WTC11 (cell line): ENCODE results near the gene ECE1. TPM values are rescaled to one million over a fixed set of nuclear protein-coding genes. Genes with fewer than 3 reads are reported as not detected.

ENCODE experiments used
- ATAC-seq: fragments of 200-7000 bp; cut with Tn5 transposase; 2 replicates; pipeline ENCODE4 v1.10.0; 2021; ENCODE audit warnings: mild to moderate bottlenecking, moderate library complexity
- CTCF ChIA-PET: fragments of 300-600 bp; sonication (Branson Sonifier 250); formaldehyde crosslinking; loops from one replicate; lab custom pipeline; 2021; ENCODE audit warnings: antibody characterized with exemption; lab: Charles Lee
- POLR2A ChIA-PET: fragments of 350-600 bp; sonication (Branson Sonifier 250); formaldehyde crosslinking; loops from one replicate; lab custom pipeline; 2021; ENCODE audit warnings: antibody characterized with exemption; lab: Charles Lee
- DNase-seq: peaks from one replicate; pipeline ENCODE4 v3.0.0; 2021; ENCODE audit warnings: low spot score
- H3K27ac Mint-ChIP-seq: 2 replicates; pipeline ENCODE4 v1.8.0; 2021; ENCODE audit warnings: mixed read lengths
- H3K27me3 Mint-ChIP-seq: 2 replicates; pipeline ENCODE4 v1.8.0; 2021; ENCODE audit warnings: low read depth, mild to moderate bottlenecking, moderate library complexity, mixed read lengths
- H3K36me3 Mint-ChIP-seq: 2 replicates; pipeline ENCODE4 v1.8.0; 2021; ENCODE audit warnings: mixed read lengths
- H3K4me1 Mint-ChIP-seq: 2 replicates; pipeline ENCODE4 v1.8.0; 2022; ENCODE audit warnings: mixed read lengths
- H3K4me3 Mint-ChIP-seq: 2 replicates; pipeline ENCODE4 v1.8.0; 2021; ENCODE audit warnings: mild to moderate bottlenecking, moderate library complexity, mixed read lengths
- H3K9me3 Mint-ChIP-seq: 2 replicates; pipeline ENCODE4 v1.8.0; 2021; ENCODE audit warnings: mixed read lengths
- ARID4B ChIP-seq: sonication (generic); formaldehyde crosslinking; IDR thresholded peaks from 2 replicates; pipeline ENCODE4 v1.8.0; 2023; ENCODE audit warnings: missing genetic modification reagents, mild to moderate bottlenecking, borderline replicate concordance
- CREM ChIP-seq: sonication (generic); formaldehyde crosslinking; IDR thresholded peaks from 2 replicates; pipeline ENCODE4 v1.8.1; 2022; ENCODE audit warnings: mild to moderate bottlenecking, missing genetic modification reagents, moderate library complexity
- E2F1 ChIP-seq: sonication (generic); formaldehyde crosslinking; IDR thresholded peaks from 2 replicates; pipeline ENCODE4 v1.8.0; 2022; ENCODE audit warnings: mild to moderate bottlenecking, missing genetic modification reagents
- E2F4 ChIP-seq: sonication (generic); formaldehyde crosslinking; IDR thresholded peaks from 2 replicates; pipeline ENCODE4 v1.8.1; 2022; ENCODE audit warnings: low read depth, mild to moderate bottlenecking, moderate library complexity, missing genetic modification reagents, borderline replicate concordance
- FOXP1 ChIP-seq: sonication (generic); formaldehyde crosslinking; IDR thresholded peaks from 2 replicates; pipeline ENCODE4 v1.8.0; 2022; ENCODE audit warnings: missing genetic modification reagents, mild to moderate bottlenecking, moderate library complexity, borderline replicate concordance
- FOXP4 ChIP-seq: sonication (generic); formaldehyde crosslinking; IDR thresholded peaks from 2 replicates; pipeline ENCODE4 v1.8.0; 2022; ENCODE audit warnings: mild to moderate bottlenecking, missing genetic modification reagents
- GTF2I ChIP-seq: fragments of 250-450 bp; sonication (Bioruptor Pico); conservative IDR thresholded peaks from 2 replicates; pipeline ENCODE4 v1.4.0; 2021; ENCODE audit warnings: mild to moderate bottlenecking
- IRF2 ChIP-seq: sonication (generic); formaldehyde crosslinking; IDR thresholded peaks from 2 replicates; pipeline ENCODE4 v1.8.0; 2022; ENCODE audit warnings: low read depth, missing genetic modification reagents, borderline replicate concordance
- NFE2L1 ChIP-seq: sonication (generic); formaldehyde crosslinking; IDR thresholded peaks from 2 replicates; pipeline ENCODE4 v1.8.1; 2023; ENCODE audit warnings: missing genetic modification reagents
- RELA ChIP-seq: sonication (generic); formaldehyde crosslinking; IDR thresholded peaks from 2 replicates; pipeline ENCODE4 v1.8.1; 2022; ENCODE audit warnings: missing genetic modification reagents, mild to moderate bottlenecking, borderline replicate concordance
- TCF7 ChIP-seq: sonication (generic); formaldehyde crosslinking; IDR thresholded peaks from 2 replicates; pipeline ENCODE4 v1.8.0; 2022; ENCODE audit warnings: mild to moderate bottlenecking, low read depth, missing genetic modification reagents, moderate library complexity
- USF2 ChIP-seq: sonication (generic); formaldehyde crosslinking; IDR thresholded peaks from 2 replicates; pipeline ENCODE4 v1.8.1; 2023; ENCODE audit warnings: mild to moderate bottlenecking, missing genetic modification reagents, moderate library complexity
- ZNF396 ChIP-seq: fragments of 250-450 bp; sonication (Bioruptor Pico); IDR thresholded peaks from 2 replicates; pipeline ENCODE4 v1.8.0; 2021; ENCODE audit warnings: mild to moderate bottlenecking, moderate library complexity, borderline replicate concordance
- total RNA-seq: library from RNA; stranded (reverse); gene quantifications from 3 replicates; pipeline ENCODE4 v1.2.3, GENCODE V29; 2021
- TF ChIP-seq, protein P1 (sequence below): sonication (generic); formaldehyde crosslinking; IDR thresholded peaks from 2 replicates; pipeline ENCODE4 v1.8.1; 2023; ENCODE audit warnings: mild to moderate bottlenecking, moderate library complexity, missing genetic modification reagents
- TF ChIP-seq, protein P2 (sequence below): fragments of 250-450 bp; sonication (Bioruptor Pico); IDR thresholded peaks from 2 replicates; pipeline ENCODE4 v1.9.0; 2021; ENCODE audit warnings: moderate library complexity, mild to moderate bottlenecking, inconsistent platforms, borderline replicate concordance

ECE1 gene
- total RNA-seq, 1 experiment from 2014 or later = 45.0 TPM

DNA sequence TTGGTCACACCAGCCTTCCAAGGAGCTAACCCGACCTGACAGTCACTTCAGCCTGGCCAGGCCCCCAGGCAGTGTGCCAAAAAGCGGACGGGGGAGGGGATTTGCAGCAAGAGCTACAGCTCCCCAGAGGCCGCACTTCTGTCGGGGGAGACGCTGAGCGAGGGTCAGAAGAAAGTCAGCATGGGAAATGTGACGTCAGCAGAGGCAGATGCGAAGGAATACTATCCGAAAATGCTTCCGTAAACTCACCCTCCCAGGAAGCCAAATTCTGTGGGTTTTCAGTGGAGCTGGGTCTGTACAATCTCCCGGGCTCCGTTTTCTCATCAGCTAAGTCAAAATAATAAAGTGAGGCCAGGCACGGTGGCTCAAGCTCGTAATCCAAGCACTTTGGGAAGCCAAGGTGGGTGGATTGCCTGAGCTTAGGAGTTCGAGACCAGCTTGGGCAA, 28.5 kb upstream of the ECE1 start (continued):
- TF ChIP-seq ARID4B = no peak
- TF ChIP-seq, protein P1, sequence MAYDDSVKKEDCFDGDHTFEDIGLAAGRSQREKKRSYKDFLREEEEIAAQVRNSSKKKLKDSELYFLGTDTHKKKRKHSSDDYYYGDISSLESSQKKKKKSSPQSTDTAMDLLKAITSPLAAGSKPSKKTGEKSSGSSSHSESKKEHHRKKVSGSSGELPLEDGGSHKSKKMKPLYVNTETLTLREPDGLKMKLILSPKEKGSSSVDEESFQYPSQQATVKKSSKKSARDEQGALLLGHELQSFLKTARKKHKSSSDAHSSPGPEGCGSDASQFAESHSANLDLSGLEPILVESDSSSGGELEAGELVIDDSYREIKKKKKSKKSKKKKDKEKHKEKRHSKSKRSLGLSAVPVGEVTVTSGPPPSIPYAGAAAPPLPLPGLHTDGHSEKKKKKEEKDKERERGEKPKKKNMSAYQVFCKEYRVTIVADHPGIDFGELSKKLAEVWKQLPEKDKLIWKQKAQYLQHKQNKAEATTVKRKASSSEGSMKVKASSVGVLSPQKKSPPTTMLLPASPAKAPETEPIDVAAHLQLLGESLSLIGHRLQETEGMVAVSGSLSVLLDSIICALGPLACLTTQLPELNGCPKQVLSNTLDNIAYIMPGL (CRISPR knock-in tag) = no peak
- TF ChIP-seq, all 79 proteins: peak for 0

- Mint-ChIP-seq H3K4me3 (no peak overlapping the region), H3K27me3 (no peaks in the 10 kb centered on the region), H3K4me1 (peaks cover 80% of the 10 kb centered on the region), H3K9me3 (no peaks in the 10 kb centered on the region), H3K36me3 (no peaks in the 10 kb centered on the region), H3K27ac (peak overlapping the region; percentile 87)
- POLR2A ChIA-PET = interaction anchor here (0.8 to 1.0 kb wide), 2 partner anchors 22 to 25 kb away, joined by 3 read pairs; no protein-coding TSS in a partner anchor
- CTCF ChIA-PET = interaction anchor here (0.7 to 11.8 kb wide), 10 partner anchors 13 to 73 kb away, joined by 4 to 178 read pairs (median 6); partner anchors contain the start of gene ECE1
- TF ChIP-seq TCF7 (CRISPR knock-in tag) = no peak
- no peak for TF ChIP-seq RELA (CRISPR knock-in tag)
- TF ChIP-seq IRF2 (CRISPR knock-in tag) = no peak
- TF ChIP-seq NFE2L1 (CRISPR knock-in tag) = no peak
- TF ChIP-seq GTF2I = no peak
- no peak for TF ChIP-seq CREM (CRISPR knock-in tag)
- TF ChIP-seq E2F1 (CRISPR knock-in tag) = no peak
- no peak for TF ChIP-seq FOXP1 (CRISPR knock-in tag)
- ATAC-seq (no peak), DNase-seq (no peak)
Measured at GRCh38 chr1:21318057-21318713, 27.9 kb upstream of the ECE1 start.

GRCh38 chr1:21317690-21318043, 27.4 kb upstream of the ECE1 start:
- TF ChIP-seq E2F4 (CRISPR knock-in tag) = no peak
- TF ChIP-seq, protein P2, sequence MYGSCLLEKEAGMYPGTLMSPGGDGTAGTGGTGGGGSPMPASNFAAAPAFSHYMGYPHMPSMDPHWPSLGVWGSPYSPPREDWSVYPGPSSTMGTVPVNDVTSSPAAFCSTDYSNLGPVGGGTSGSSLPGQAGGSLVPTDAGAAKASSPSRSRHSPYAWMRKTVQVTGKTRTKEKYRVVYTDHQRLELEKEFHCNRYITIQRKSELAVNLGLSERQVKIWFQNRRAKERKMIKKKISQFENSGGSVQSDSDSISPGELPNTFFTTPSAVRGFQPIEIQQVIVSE (CRISPR knock-in tag) = no peak
- no peak for TF ChIP-seq ZNF396 (CRISPR knock-in tag)
- TF ChIP-seq FOXP4 = no peak
- TF ChIP-seq USF2 = peak; percentile 47; the same call in 1 of the 2 replicates
- ATAC-seq (no peak), DNase-seq (no peak)
- ChIA-PET CTCF (interaction anchor here (1.1 to 11.8 kb wide), 3 partner anchors 27 to 62 kb away, joined by 4 to 178 read pairs (median 5); partner anchors contain the start of gene ECE1), POLR2A (no interaction called here)
- H3K27me3 Mint-ChIP-seq = no peaks in the 10 kb centered on the region
- H3K27ac Mint-ChIP-seq = peak overlapping the region; percentile 87
- H3K36me3 Mint-ChIP-seq = no peaks in the 10 kb centered on the region
- H3K4me3 Mint-ChIP-seq = no peak overlapping the region
- H3K4me1 Mint-ChIP-seq = peaks cover 80% of the 10 kb centered on the region
- no peaks in the 10 kb centered on the region for H3K9me3 Mint-ChIP-seq
